Measurements from ENCODE around the gene CLK1.
"Not testable (repeated sequence)": the region's sequence is repeated elsewhere in the genome, so short reads cannot be mapped to it uniquely, and the experiment has no call there.

CLK1 gene

DNA sequence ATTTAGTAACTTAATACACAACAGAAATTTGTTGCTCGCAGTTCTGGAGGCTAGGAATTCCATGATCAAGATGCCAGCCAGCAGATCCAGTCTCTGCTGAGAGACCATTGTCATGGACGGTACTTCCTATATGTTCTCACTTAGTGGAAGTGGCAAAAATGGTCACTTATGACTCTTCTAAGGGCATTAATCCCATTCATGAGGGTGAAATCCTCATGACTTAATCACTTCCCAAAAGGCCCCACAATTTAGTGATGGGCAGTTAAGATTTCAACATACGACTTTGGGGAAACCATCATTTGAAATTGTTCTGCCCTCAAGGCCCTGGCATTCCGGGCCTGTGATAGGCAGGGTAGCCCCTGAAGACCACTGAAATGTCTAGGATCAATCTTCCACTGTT, 29.8 kb downstream of the CLK1 start:
- H3K9me3 Mint-ChIP-seq (ENCODE audit: low read depth) = peaks cover 6% of the 10 kb centered on the region
- peaks cover 2% of the 10 kb centered on the region for H3K36me3 Mint-ChIP-seq
- H3K4me1 Mint-ChIP-seq (ENCODE audit: low read depth) = no peaks in the 10 kb centered on the region
- H3K27me3 Mint-ChIP-seq = no peaks in the 10 kb centered on the region
- H3K27ac Mint-ChIP-seq = no peak overlapping the region
- no peak overlapping the region for H3K4me3 Mint-ChIP-seq

DNA sequence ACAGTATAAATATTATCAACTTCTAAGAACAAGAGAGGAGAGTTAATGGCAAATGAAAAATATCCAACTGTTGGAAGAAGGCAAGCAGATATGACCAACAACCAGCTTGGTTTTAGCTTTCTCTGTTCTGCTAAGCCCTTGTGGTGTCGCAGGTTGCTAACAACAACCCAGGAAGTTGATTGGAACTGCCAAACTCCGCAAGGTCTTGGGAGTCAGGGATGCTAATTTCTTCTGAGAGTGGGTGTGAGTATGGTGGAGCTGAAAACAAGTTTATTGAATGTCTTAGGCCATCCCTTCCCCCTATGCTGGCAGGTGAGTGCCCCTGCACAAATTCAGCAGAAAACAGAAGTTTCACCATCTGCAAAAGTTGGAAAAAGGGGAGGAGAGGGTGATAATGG, 35.2 kb downstream of the CLK1 start:
- Mint-ChIP-seq H3K4me3 (no peak overlapping the region), H3K27ac (no peak overlapping the region), H3K9me3 (ENCODE audit: low read depth) (no peaks in the 10 kb centered on the region), H3K4me1 (ENCODE audit: low read depth) (peaks cover 4% of the 10 kb centered on the region), H3K36me3 (no peaks in the 10 kb centered on the region), H3K27me3 (no peaks in the 10 kb centered on the region)

- H3K4me1 Mint-ChIP-seq (ENCODE audit: low read depth) = peaks cover 4% of the 10 kb centered on the region
- H3K27me3 Mint-ChIP-seq = no peaks in the 10 kb centered on the region
- H3K36me3 Mint-ChIP-seq = no peaks in the 10 kb centered on the region
- no peaks in the 10 kb centered on the region for H3K9me3 Mint-ChIP-seq (ENCODE audit: low read depth)
- H3K27ac Mint-ChIP-seq = no peak overlapping the region
- H3K4me3 Mint-ChIP-seq = no peak overlapping the region
Observed at GRCh38 chr2:200828572-200829257, 35.7 kb downstream of the CLK1 start.

DNA sequence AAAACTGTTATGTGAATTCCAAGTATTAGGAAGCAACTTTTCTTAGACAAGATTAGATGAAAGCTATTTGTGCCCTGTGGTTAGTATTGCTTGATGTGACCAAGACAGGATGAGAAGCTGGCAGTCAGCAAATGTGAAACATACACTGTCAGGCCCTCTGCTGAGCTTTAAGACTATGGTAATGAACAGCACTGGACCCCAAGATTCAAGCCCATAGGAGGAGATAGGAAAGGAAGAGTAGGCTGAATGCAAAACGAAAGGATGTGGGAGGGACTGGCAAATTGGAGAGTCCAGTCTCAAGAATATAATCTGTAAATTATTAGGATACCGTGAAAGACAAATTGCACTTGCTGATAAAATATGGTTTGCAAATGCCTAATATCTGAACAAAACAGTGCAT, 36.4 kb downstream of the CLK1 start:
- Mint-ChIP-seq H3K27me3 (no peaks in the 10 kb centered on the region), H3K4me1 (ENCODE audit: low read depth) (peaks cover 4% of the 10 kb centered on the region), H3K9me3 (ENCODE audit: low read depth) (no peaks in the 10 kb centered on the region), H3K27ac (peak overlapping the region; percentile 50), H3K4me3 (no peak overlapping the region), H3K36me3 (no peaks in the 10 kb centered on the region)

GRCh38 chr2:200821686-200822245, 42.7 kb downstream of the CLK1 start:
- Mint-ChIP-seq H3K9me3 (ENCODE audit: low read depth) (no peaks in the 10 kb centered on the region), H3K36me3 (peaks cover 11% of the 10 kb centered on the region), H3K4me1 (ENCODE audit: low read depth) (peaks cover 19% of the 10 kb centered on the region), H3K27me3 (no peaks in the 10 kb centered on the region), H3K27ac (peak overlapping the region; percentile 72), H3K4me3 (no peak overlapping the region)

- H3K9me3 Mint-ChIP-seq (ENCODE audit: low read depth) = no peaks in the 10 kb centered on the region
- H3K4me3 Mint-ChIP-seq = no peak overlapping the region
- H3K4me1 Mint-ChIP-seq (ENCODE audit: low read depth) = peaks cover 27% of the 10 kb centered on the region
- H3K27ac Mint-ChIP-seq = peak overlapping the region; percentile 72
- no peaks in the 10 kb centered on the region for H3K27me3 Mint-ChIP-seq
- H3K36me3 Mint-ChIP-seq = peaks cover 14% of the 10 kb centered on the region
Observed at GRCh38 chr2:200820573-200821234, 43.8 kb downstream of the CLK1 start.

DNA sequence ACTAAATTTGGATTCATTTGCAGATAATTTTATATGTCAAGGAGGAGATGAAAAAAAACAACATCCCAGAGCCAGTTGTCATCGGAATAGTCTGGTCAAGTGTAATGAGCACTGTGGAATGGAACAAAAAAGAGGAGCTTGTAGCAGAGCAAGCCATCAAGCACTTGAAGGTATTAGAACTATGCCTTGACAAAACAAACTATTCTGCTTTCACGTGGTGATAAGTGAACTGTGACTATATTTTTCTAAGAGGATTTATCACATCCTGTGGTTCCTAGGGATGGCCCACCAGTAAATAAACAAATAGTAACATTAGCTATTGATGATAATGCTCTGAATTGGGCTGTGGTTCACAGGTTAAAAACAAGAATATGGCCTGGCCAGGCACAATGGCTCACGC, 45.7 kb downstream of the CLK1 start:
- H3K9me3 Mint-ChIP-seq (ENCODE audit: low read depth); H3K27me3 Mint-ChIP-seq; H3K4me3 Mint-ChIP-seq: not testable (repeated sequence)
- peak overlapping the region; percentile 72 for H3K27ac Mint-ChIP-seq
- H3K36me3 Mint-ChIP-seq = peaks cover 30% of the 10 kb centered on the region
- H3K4me1 Mint-ChIP-seq (ENCODE audit: low read depth) = peaks cover 44% of the 10 kb centered on the region

- peaks cover 30% of the 10 kb centered on the region for H3K36me3 Mint-ChIP-seq
- H3K9me3 Mint-ChIP-seq (ENCODE audit: low read depth) = no peaks in the 10 kb centered on the region
- peak overlapping the region; percentile 85 for H3K4me3 Mint-ChIP-seq
- peaks cover 55% of the 10 kb centered on the region for H3K4me1 Mint-ChIP-seq (ENCODE audit: low read depth)
- H3K27ac Mint-ChIP-seq = peak overlapping the region; percentile 95
- no peaks in the 10 kb centered on the region for H3K27me3 Mint-ChIP-seq
Observed at GRCh38 chr2:200814917-200815316, 49.5 kb downstream of the CLK1 start.

DNA sequence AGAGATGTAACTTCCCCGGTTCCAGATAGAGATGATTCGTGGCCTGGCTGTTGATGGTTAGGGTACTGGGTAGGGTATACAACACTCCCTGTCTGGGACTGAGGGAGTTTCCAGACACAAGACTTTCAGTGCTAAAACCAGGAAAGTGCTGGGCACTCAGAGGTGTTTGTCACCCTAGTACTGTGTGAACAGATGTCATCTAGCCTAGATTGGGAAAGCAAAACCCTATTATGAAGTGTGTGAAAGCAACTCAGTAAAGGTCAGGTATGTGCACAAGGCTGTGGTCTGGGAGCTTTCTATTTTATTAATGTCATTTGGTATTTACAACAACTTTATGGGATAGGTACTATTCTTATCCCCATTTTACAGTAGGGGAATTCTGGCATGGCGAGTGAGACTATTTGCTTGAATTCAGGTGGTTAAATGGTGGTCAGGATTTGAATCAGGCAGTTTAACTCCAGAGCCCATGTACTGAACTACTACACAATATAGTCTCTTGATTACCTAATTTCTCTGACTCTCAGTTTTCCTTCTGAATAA, 50.1 kb downstream of the CLK1 start:
- H3K4me1 Mint-ChIP-seq (ENCODE audit: low read depth) = peaks cover 57% of the 10 kb centered on the region
- peak overlapping the region; percentile 95 for H3K27ac Mint-ChIP-seq
- no peaks in the 10 kb centered on the region for H3K27me3 Mint-ChIP-seq

DNA sequence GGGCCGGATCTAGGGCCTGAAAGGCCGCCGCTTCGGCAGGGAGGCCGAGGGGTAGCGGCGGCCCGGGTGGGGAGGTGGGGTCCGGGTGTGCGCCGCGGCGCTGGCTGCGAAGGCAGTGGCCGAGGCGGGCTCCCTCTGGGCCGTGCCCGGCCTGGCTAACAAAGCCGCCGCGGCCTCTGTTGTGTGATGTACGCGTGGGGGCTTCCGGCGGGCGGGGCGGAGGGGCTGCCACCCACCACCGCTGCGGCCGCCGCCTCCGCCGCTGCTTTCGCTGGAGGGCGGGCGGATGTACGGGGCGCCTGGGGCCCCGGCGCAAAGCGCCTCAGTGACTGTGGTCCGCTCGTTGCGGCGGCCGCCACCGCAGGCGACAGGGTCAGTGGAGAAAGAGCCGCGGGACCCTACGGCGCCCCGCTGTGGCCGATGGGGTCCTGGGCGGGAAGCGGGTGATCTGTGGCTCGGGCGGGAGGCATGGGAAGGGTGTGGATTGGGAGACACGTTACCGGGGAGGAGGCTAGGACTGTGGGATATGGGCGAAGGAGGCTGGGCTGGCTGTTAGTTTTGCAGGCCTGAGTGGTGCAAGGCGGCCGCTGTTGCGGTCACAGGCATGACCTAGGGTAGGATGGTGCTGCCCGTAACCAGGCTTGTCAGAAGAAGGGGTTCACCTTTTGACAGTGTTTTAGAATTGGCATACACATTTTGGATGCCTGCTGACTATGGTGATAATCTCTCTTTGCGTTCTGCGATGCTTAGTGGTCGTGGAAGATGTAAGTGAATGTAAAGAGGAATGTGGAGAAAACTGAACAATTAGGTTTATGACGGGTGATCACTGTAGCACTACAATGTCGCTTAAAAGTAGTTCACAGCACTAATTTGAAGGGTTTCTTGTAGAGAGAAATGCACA, 52.1 kb downstream of the CLK1 start:
- Mint-ChIP-seq H3K4me1 (ENCODE audit: low read depth) (peaks cover 51% of the 10 kb centered on the region), H3K9me3 (ENCODE audit: low read depth) (no peaks in the 10 kb centered on the region), H3K36me3 (peaks cover 25% of the 10 kb centered on the region), H3K4me3 (peak overlapping the region; percentile 99), H3K27me3 (no peaks in the 10 kb centered on the region), H3K27ac (peak overlapping the region; percentile 97)

More for the DNA sequence above, 50.1 kb downstream of the CLK1 start:
- Mint-ChIP-seq H3K9me3 (ENCODE audit: low read depth) (no peaks in the 10 kb centered on the region), H3K36me3 (peaks cover 30% of the 10 kb centered on the region), H3K4me3 (peak overlapping the region; percentile 85)

- Mint-ChIP-seq H3K9me3 (ENCODE audit: low read depth) (no peaks in the 10 kb centered on the region), H3K4me1 (ENCODE audit: low read depth) (peaks cover 49% of the 10 kb centered on the region), H3K4me3 (peak within 1 kb of the TSS; percentile 99), H3K27ac (peak within 1 kb of the TSS; percentile 97), H3K27me3 (no peaks in the 10 kb centered on the region), H3K36me3 (peaks cover 25% of the 10 kb centered on the region)
Observed at GRCh38 chr2:200811333-200812121, 52.9 kb downstream of the CLK1 start, which contains the start of gene BZW1. TSS of gene BZW1 (plus strand) at chr2:200811910. CDS start at chr2:200813218, 1,308 bp downstream.

DNA sequence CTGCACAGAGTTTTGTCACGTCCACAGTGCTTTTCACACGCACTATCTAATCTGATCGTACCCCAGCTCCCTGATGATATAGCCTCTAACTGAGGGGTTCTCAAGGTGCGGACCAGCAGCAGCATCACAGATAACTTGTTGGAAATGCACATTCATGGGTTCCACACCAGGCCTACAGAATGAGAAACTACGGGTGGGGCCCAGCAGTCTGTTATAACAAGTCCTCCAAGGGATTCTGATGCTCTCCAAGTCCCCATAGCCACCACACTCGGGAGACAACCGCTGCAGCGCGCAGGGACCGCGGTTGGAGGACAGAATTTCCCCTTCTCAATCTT, 53.5 kb downstream of the CLK1 start:
- peaks cover 25% of the 10 kb centered on the region for H3K36me3 Mint-ChIP-seq
- H3K27ac Mint-ChIP-seq = peak overlapping the region; percentile 95
- H3K27me3 Mint-ChIP-seq = no peaks in the 10 kb centered on the region
- peaks cover 45% of the 10 kb centered on the region for H3K4me1 Mint-ChIP-seq (ENCODE audit: low read depth)
- H3K4me3 Mint-ChIP-seq = peak overlapping the region; percentile 91
- no peaks in the 10 kb centered on the region for H3K9me3 Mint-ChIP-seq (ENCODE audit: low read depth)

DNA sequence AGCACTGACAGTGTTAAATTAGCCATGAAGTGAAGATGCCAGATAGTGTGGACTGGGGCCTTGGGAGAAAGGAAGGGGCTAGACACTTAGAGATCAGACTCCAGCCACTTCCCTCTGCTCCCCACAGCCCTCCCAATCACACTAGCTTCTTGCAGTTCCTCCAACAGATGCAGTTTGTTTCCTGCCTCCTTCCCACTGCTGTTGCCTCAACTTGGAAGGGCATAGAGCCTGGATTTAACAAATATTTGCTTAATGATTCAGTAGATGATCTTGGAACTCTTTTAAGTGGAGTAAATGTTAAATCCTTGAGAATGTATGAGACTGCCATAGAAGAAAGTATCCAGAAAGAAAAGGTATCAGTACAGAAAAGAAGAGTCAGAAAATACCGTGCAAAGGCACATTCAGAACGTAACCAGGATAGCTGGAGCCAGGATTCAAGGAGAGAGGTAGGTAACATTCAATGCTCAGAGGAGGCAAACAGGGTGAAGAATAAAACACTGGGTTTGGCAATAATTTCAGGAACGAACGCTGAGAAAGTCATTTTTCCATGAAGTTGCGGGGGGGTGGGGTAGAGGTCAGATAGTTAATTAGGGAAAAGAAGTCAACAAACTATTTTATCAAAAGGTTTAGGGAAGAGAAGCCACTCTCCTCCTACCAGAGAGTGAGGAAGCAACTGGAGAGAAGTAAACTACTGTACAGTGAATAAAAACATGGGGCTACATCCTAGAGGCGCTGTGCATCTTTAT, 54.0 kb downstream of the CLK1 start:
- no peaks in the 10 kb centered on the region for H3K27me3 Mint-ChIP-seq
- H3K4me3 Mint-ChIP-seq = peak overlapping the region; percentile 91
- peaks cover 19% of the 10 kb centered on the region for H3K36me3 Mint-ChIP-seq
- H3K9me3 Mint-ChIP-seq (ENCODE audit: low read depth) = no peaks in the 10 kb centered on the region
- peaks cover 40% of the 10 kb centered on the region for H3K4me1 Mint-ChIP-seq (ENCODE audit: low read depth)
- H3K27ac Mint-ChIP-seq = peak overlapping the region; percentile 95

Measured in activated naive CD8-positive, alpha-beta T cell (primary cell).